ENCODE measurements around the gene TTYH1. TPM values are rescaled to one million over a fixed set of nuclear protein-coding genes. Genes with fewer than 3 reads are reported as not detected.

Gene TTYH1
- total RNA-seq, 1 donor from 2014 or later = 50.7 TPM

- Mint-ChIP-seq H3K9me3 (no peaks in the 10 kb centered on the region), H3K4me3 (peak overlapping the region; percentile 43), H3K27ac (peak overlapping the region; percentile 82), H3K27me3 (peaks cover 8% of the 10 kb centered on the region), H3K36me3 (peaks cover 16% of the 10 kb centered on the region), H3K4me1 (ENCODE audit: unreplicated experiment) (peaks cover 26% of the 10 kb centered on the region)
- DNase-seq (ENCODE audit: extremely low spot score, unreplicated experiment) = no peak
- no peak for TF ChIP-seq CTCF (conservative IDR thresholded peaks at IDR 0.05)
Observed at GRCh38 chr19:54459282-54460229, 44.3 kb downstream of the TTYH1 start.

- Mint-ChIP-seq H3K4me3 (no peak overlapping the region), H3K27ac (peak overlapping the region; percentile 82), H3K9me3 (no peaks in the 10 kb centered on the region), H3K4me1 (ENCODE audit: unreplicated experiment) (peaks cover 26% of the 10 kb centered on the region), H3K36me3 (peaks cover 16% of the 10 kb centered on the region), H3K27me3 (peaks cover 8% of the 10 kb centered on the region)
- TF ChIP-seq CTCF (conservative IDR thresholded peaks at IDR 0.05) = no peak
- no peak for DNase-seq (ENCODE audit: extremely low spot score, unreplicated experiment)
Observed at GRCh38 chr19:54460230-54461005, 45.2 kb downstream of the TTYH1 start.

GRCh38 chr19:54461210-54461609 is 45.9 kb downstream of the TTYH1 start:
- Mint-ChIP-seq H3K4me3 (peak overlapping the region; percentile 69), H3K27ac (peak overlapping the region; percentile 70), H3K27me3 (peaks cover 8% of the 10 kb centered on the region), H3K36me3 (peaks cover 16% of the 10 kb centered on the region), H3K4me1 (ENCODE audit: unreplicated experiment) (peaks cover 26% of the 10 kb centered on the region), H3K9me3 (no peaks in the 10 kb centered on the region)
- no peak for TF ChIP-seq CTCF (conservative IDR thresholded peaks at IDR 0.05)
- no peak for DNase-seq (ENCODE audit: extremely low spot score, unreplicated experiment)

- Mint-ChIP-seq H3K36me3 (peaks cover 19% of the 10 kb centered on the region), H3K4me3 (peak overlapping the region; percentile 69), H3K4me1 (ENCODE audit: unreplicated experiment) (peaks cover 30% of the 10 kb centered on the region), H3K27me3 (peaks cover 8% of the 10 kb centered on the region), H3K9me3 (no peaks in the 10 kb centered on the region), H3K27ac (peak overlapping the region; percentile 70)
- TF ChIP-seq CTCF (conservative IDR thresholded peaks at IDR 0.05) = no peak
- no peak for DNase-seq (ENCODE audit: extremely low spot score, unreplicated experiment)
Observed at GRCh38 chr19:54461613-54462012, 46.3 kb downstream of the TTYH1 start.

- Mint-ChIP-seq H3K36me3 (peaks cover 19% of the 10 kb centered on the region), H3K27me3 (peaks cover 8% of the 10 kb centered on the region), H3K9me3 (no peaks in the 10 kb centered on the region), H3K27ac (peak overlapping the region; percentile 70), H3K4me1 (ENCODE audit: unreplicated experiment) (peaks cover 30% of the 10 kb centered on the region), H3K4me3 (peak overlapping the region; percentile 69)
- DNase-seq (ENCODE audit: extremely low spot score, unreplicated experiment) = no peak
- TF ChIP-seq CTCF (conservative IDR thresholded peaks at IDR 0.05) = no peak
Observed at GRCh38 chr19:54462047-54462654, 46.9 kb downstream of the TTYH1 start.

Data from type B pancreatic cell (in vitro differentiated cells).